ENCODE data around the gene PKIB.

DNA sequence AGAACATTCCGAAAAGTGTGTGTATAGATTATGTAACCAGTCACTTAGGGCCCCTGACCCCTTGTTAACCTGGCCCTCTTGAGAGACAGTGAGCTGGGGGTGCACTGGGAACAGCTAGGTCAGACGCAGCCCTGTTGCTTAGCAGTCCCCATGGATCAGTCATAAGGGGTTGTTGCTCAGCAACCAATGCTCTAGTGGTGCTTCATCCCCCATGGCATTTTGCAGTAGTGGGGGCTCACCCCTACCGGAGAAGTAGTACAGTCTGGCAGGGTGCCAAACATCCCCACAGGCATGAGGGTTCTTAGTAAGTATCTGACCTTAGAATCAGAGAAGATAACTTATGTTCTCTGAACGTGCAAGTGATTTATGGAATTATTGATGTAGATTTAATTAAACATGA lies 12.3 kb downstream of the PKIB start:
- TF ChIP-seq, protein P1, sequence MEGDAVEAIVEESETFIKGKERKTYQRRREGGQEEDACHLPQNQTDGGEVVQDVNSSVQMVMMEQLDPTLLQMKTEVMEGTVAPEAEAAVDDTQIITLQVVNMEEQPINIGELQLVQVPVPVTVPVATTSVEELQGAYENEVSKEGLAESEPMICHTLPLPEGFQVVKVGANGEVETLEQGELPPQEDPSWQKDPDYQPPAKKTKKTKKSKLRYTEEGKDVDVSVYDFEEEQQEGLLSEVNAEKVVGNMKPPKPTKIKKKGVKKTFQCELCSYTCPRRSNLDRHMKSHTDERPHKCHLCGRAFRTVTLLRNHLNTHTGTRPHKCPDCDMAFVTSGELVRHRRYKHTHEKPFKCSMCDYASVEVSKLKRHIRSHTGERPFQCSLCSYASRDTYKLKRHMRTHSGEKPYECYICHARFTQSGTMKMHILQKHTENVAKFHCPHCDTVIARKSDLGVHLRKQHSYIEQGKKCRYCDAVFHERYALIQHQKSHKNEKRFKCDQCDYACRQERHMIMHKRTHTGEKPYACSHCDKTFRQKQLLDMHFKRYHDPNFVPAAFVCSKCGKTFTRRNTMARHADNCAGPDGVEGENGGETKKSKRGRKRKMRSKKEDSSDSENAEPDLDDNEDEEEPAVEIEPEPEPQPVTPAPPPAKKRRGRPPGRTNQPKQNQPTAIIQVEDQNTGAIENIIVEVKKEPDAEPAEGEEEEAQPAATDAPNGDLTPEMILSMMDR (IDR thresholded peaks at IDR 0.05): no peak
- TF ChIP-seq POLR2A (IDR thresholded peaks at IDR 0.05): no peak
